HG03571 (cell line): ENCODE data around the gene MCTP2.

Experiments used
- ATAC-seq: cut with Tn5 transposase; IDR thresholded peaks from one replicate; pipeline ENCODE4 v1.9.1; 2021; ENCODE audit not compliant: unreplicated experiment

Gene MCTP2

DNA sequence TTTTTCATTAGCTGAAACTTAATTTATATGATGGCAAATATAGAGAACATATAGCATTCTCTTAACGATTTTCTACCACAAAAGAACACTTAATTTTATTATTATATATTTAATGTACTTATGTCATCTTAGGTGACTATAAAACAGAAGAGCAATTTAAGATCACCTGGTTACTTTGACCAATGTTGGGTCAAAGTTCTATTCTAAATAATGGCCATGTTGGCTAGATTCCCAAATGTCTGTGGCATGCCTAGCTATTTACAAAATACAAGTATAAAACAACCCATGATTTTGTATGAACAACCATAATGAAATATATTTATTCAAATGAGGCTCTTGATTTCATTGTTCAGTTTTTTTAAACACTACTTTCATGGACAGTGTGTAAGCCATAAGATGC is 200.9 kb downstream of the MCTP2 start:
- ATAC-seq = no peak

DNA sequence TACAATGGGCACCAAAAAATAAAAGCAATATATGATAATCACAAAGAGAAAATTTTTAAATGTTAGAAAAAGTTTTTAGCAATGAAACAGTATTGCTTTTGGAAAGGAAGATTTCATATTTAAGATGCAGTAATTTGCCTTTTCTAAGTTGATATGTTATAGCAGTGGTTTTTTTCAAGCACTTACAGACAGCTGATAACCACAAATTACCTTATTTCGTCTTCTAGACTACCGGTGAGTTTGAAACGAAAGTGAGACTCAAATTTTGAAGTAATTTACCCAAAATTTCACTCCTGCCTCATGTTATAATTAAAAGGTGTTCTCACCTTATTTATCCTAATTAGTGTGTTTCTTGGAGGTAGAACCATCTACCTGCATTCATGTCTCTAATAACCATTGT is 207.8 kb downstream of the MCTP2 start:
- no peak for ATAC-seq

DNA sequence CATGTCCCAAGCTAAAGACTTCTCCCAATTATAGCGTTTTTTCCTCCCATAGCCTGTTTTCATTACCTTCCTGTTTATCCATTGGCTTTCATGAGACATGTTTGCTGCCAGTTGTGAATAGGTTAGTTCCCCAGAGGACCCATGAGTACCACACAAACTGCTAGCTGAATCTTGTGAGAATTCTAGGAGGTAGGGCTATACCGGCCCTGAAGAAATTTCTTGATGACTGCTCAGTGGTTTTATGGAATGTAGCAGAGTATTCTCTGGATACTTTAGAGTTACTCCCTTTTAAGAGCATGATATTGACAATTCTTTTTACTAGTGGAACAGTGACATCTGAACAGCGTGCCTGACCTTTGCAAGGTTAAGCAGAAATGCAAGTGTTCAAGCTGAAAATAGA is 210.4 kb downstream of the MCTP2 start:
- no peak for ATAC-seq

DNA sequence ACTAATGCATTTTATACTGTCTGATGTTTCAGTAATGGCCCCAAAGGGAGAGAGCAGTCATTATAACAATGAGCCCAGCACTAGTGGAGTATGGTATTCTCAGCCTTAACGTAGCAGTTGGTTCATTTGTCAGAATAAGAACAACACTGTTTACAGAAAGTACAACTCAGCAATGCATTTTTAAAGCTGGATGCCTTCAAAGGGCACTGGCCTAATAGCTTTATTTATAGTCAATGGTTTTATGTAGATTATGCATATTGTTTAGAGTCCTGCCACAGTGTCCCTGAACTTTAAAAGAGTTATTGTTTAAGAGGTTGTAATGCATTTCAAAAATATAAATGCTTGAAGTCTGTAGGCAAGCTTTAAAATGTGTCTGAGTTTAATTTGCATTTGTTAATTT is 211.1 kb downstream of the MCTP2 start:
- ATAC-seq = no peak

- ATAC-seq = no peak
These were observed 211.8 kb downstream of the MCTP2 start for GRCh38 chr15:94443186-94443585.

GRCh38 chr15:94445566-94446160 is 214.3 kb downstream of the MCTP2 start:
- ATAC-seq = no peak

GRCh38 chr15:94446441-94446840 is 215.1 kb downstream of the MCTP2 start:
- ATAC-seq = no peak

- ATAC-seq = no peak
These were observed 220.1 kb downstream of the MCTP2 start for GRCh38 chr15:94451466-94451865.

DNA sequence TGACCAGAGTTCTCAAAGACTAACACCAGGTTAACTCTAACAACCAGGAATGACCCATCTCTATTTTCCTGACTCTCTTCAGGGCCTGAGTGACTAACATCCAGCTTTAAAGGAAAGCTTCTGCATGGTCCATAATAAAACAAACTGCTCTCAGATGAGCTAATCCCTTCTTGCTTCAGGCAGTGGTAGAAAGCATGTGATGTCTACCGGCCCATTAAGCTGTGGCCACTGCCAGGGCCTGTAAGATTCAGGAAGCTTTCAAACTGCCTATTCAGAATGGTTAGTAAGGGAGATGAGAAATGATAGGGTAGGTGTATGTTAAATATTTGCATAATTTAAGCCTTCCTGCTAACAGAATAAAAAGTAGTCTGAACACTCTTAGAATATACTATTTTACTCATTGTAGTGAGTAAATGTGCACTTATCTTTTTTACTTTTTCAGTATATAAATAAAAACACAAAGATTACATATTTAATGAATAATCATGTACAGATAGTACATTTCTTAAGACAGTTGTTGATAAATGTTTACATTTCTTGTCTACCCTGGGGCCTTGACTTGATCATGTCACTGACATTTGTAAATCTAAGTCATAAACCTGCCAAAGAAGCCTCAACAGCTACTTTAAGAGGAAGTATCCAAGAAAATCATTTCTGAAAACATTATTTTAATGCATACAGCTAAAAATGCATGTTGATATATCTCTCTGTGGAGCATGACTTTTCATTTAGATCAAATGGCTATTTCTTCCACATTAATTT is 222.0 kb downstream of the MCTP2 start:
- no peak for ATAC-seq

- ATAC-seq = no peak
These were observed 223.9 kb downstream of the MCTP2 start for GRCh38 chr15:94455297-94455696.

DNA sequence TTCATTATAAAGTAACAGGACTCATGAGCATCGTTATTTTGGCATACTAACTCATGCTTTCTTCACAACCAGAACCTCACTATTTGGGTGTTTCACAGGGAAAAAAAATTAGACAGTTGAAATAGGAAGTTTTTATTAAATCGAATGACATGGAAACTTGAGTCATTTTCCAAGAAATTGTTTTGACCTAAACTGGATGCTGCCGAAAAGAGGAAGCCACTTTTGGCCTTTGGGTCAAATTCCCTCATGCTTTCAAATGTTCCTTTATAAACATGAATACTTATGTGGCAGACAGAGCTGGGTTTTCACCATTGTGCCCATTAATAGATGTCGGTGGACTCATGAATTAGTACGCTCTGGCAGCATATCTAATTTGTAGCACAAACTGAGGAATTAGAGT is 224.9 kb downstream of the MCTP2 start:
- ATAC-seq = no peak

GRCh38 chr15:94457661-94458060 is 226.3 kb downstream of the MCTP2 start:
- ATAC-seq = no peak

DNA sequence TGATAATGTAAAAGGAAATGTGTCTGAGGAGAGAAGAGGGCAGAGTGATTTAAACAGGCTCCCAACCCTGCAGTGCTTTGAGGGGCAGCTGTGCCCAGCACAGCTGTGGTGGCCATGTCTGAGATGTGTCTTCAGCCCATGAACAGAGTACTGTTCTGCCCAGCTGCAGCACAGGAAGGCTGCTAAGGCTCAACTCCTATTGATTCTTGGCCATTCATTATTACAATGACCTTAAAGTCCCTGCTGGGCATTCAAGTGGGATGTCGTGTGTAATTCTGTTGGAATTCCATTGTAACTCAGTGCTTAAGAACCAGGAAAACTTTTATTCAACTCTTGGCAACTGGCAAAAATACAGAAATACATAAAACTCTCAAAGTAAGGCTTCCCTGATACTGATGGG is 229.3 kb downstream of the MCTP2 start:
- ATAC-seq = no peak

- ATAC-seq = no peak
These were observed 235.7 kb downstream of the MCTP2 start for GRCh38 chr15:94467034-94467433.

DNA sequence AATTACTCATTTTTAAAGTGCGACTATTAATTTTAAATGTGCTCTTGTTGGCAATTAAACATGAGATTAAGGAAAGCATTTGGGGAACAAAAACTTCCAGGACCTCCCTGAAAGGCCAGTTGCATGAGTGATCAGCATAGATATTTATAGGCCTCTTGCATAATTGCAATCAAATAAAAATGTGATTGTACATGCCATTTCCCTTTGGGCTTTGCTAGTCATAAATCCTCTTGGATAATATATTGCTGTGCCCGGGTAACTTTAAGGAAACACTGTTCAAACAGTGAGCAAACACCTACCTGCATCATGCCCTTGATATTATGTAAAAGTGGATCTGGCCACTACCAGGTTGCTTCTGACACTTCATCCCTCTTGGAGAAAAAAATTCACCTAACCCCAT is 239.1 kb downstream of the MCTP2 start:
- no peak for ATAC-seq

DNA sequence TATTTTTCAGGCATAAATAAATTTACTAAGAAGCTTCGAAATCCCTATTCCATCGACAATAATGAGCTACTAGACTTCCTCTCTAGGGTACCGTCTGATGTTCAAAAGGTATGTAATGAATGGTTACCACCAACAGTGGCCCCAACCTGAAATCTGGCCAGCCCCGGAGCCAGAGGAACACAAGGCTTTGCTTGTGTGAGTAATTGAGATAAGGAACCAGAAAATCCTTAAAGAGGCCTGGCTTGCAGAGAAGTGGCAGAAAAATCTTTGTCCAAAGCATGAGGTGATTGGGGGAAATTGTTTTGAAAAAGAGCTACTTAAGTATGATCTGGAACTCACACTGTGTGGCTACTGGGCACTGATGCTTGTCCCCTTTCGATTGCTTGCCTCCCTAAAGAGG is 245.3 kb downstream of the MCTP2 start:
- ATAC-seq = no peak

- ATAC-seq = no peak
These were observed 246.7 kb downstream of the MCTP2 start for GRCh38 chr15:94477913-94478553.

DNA sequence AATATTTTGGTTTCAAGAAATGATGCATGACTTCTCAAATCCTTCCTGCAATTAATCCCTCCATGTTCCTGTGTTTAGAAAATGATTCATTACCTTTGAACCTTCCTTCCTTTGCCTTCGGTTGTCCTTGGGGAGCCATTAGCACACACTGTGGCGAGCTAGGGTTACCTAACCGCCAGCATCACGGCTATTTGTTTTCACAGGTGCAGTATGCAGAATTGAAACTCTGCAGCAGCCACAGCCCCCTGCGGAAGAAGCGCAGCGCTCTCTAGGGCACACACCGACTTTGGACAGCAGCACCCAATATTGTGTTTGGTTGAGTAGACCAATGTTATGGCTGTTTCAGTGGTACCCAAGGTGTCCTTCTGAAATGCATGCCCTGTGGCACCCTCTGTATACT is 247.4 kb downstream of the MCTP2 start:
- no peak for ATAC-seq

GRCh38 chr15:94480289-94480834 is 249.0 kb downstream of the MCTP2 start:
- no peak for ATAC-seq

DNA sequence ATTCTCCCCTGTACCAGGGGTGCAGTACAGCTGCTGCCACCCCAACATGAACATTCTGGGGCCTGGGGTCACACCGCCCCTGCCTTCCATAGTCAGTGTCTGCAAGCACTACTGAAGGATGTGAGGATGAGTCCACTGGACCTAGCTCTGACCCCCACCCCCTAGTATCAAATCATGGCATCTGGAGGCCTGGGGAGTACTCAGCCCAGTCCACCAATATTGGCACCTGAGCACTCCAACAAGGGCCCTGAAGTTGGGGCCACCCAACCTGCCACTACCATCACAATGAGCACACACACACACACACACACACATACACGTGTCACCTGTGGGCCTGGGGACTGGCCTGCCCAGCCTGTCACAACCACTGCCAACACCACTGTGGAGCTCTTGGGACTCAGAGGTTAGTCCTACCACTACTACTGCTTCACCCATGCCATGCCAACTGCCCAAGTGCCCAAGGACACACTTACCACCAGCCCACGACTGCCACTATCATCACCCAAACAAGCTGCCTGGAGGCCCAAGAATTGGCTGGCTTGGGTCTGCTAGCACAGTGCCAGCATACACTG is 253.9 kb downstream of the MCTP2 start:
- no peak for ATAC-seq

GRCh38 chr15:94487635-94488034 is 256.3 kb downstream of the MCTP2 start:
- no peak for ATAC-seq

- no peak for ATAC-seq
These were observed 261.8 kb downstream of the MCTP2 start for GRCh38 chr15:94493176-94493575.
